Karpas-422 (cell line): ENCODE measurements around the gene NFYC. TPM values are rescaled to one million over a fixed set of nuclear protein-coding genes. Genes with fewer than 3 reads are reported as not detected.

Experiments used
- DNase-seq: peaks from one replicate; pipeline ENCODE4 v3.0.0-alpha.2; 2015
- H2AFZ ChIP-seq: fragments of 200-600 bp; sonication (generic); 2 replicates; pipeline ENCODE4 v1.6.1; 2014; ENCODE audit warnings: antibody characterized with exemption, low read length, mixed read lengths
- H3K27ac ChIP-seq: fragments of 200-600 bp; sonication (generic); 2 replicates; pipeline ENCODE4 v1.5.1; 2014; ENCODE audit warnings: mild to moderate bottlenecking, low read length, moderate library complexity
- H3K27me3 ChIP-seq: fragments of 200-600 bp; sonication (generic); 2 replicates; pipeline ENCODE4 v1.6.1; 2014; ENCODE audit warnings: low read length, mixed read lengths
- H3K36me3 ChIP-seq: fragments of 200-600 bp; sonication (generic); 2 replicates; pipeline ENCODE4 v1.6.1; 2014; ENCODE audit warnings: low read length, mixed read lengths; ENCODE audit not compliant: insufficient read depth
- H3K4me1 ChIP-seq: fragments of 200-600 bp; sonication (generic); 2 replicates; pipeline ENCODE4 v1.6.1; 2014; ENCODE audit warnings: mild to moderate bottlenecking, low read length, mixed read lengths
- H3K4me2 ChIP-seq: fragments of 200-600 bp; sonication (generic); 2 replicates; pipeline ENCODE4 v1.6.1; 2014; ENCODE audit warnings: low read length, low read depth, mild to moderate bottlenecking; ENCODE audit not compliant: poor library complexity, severe bottlenecking
- H3K4me3 ChIP-seq: fragments of 200-600 bp; sonication (generic); 2 replicates; pipeline ENCODE4 v1.5.1; 2014; ENCODE audit warnings: mild to moderate bottlenecking, antibody characterized with exemption, low read length, mixed read lengths
- H3K79me2 ChIP-seq: fragments of 200-600 bp; sonication (generic); 2 replicates; pipeline ENCODE4 v1.6.1; 2014; ENCODE audit warnings: mild to moderate bottlenecking, low read length, mixed read lengths
- H3K9ac ChIP-seq: fragments of 200-600 bp; sonication (generic); 2 replicates; pipeline ENCODE4 v1.6.0; 2014; ENCODE audit warnings: low read length
- H3K9me2 ChIP-seq: fragments of 200-600 bp; sonication (generic), shearing (Covaris generic); replicated peaks from 2 replicates; pipeline ENCODE4 v1.6.0; 2014; ENCODE audit warnings: mild to moderate bottlenecking, low read length, moderate library complexity; ENCODE audit not compliant: insufficient read depth
- H3K9me3 ChIP-seq: fragments of 300-700, 200-600 bp; sonication (generic); 2 replicates; pipeline ENCODE4 v1.6.1; 2014; ENCODE audit warnings: low read length, mixed read lengths
- H4K20me1 ChIP-seq: fragments of 200-600 bp; sonication (generic); 2 replicates; pipeline ENCODE4 v1.6.1; 2014; ENCODE audit warnings: mild to moderate bottlenecking, antibody characterized with exemption, low read length, low read depth; ENCODE audit not compliant: insufficient read depth
- small RNA-seq: library from RNA; depleted of rRNA; stranded (forward); fragments of <200 nt; gene quantifications from one replicate; pipeline ENCODE3, GENCODE V24; 2014
- total RNA-seq: library from RNA; depleted of rRNA; stranded (reverse); fragments of >200 nt; shearing (Covaris generic); gene quantifications from 2 replicates; pipeline ENCODE4 v1.2.3, GENCODE V29; 2014; ENCODE audit warnings: low replicate concordance; rRNA removed

NFYC gene
- total RNA-seq, 1 experiment from 2014 or later, result 62.6 TPM

DNA sequence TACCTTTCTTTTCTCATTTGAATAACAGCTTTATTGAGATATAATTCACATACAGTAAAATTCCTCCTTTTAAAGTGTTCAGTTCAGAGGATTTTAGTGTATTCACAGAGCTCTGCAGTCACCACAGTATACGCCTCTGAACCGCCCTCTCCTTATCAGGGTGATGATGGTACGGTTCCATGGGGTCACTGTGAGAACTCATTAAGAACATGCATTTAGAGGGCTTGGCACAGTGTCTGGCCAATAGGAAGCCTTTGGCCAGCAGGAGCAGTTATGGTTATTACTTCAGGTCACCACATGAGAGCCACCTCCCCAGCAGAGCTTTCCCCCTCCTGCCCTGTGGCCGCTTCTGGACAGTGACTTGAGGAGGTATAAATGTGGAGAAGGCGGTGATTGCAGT is 119.4 kb downstream of the NFYC start:
- H3K9ac ChIP-seq, result no peak overlapping the region
- H3K27me3 ChIP-seq, result no peaks in the 10 kb centered on the region
- H3K27ac ChIP-seq, result peak overlapping the region; percentile 100; the same call in 1 of the 2 replicates
- DNase-seq, result no peak
- no peaks in the 10 kb centered on the region for H3K9me3 ChIP-seq
- no peak overlapping the region for H2AFZ ChIP-seq
- no peak overlapping the region for H3K4me3 ChIP-seq
- no peaks in the 10 kb centered on the region for H3K9me2 ChIP-seq
- H3K36me3 ChIP-seq, result no peaks in the 10 kb centered on the region
- H3K4me2 ChIP-seq, result no peak overlapping the region
- no peaks in the 10 kb centered on the region for H4K20me1 ChIP-seq
- H3K79me2 ChIP-seq, result peaks cover 6% of the 10 kb centered on the region; the same call in 1 of the 2 replicates
- peaks cover 56% of the 10 kb centered on the region for H3K4me1 ChIP-seq

DNA sequence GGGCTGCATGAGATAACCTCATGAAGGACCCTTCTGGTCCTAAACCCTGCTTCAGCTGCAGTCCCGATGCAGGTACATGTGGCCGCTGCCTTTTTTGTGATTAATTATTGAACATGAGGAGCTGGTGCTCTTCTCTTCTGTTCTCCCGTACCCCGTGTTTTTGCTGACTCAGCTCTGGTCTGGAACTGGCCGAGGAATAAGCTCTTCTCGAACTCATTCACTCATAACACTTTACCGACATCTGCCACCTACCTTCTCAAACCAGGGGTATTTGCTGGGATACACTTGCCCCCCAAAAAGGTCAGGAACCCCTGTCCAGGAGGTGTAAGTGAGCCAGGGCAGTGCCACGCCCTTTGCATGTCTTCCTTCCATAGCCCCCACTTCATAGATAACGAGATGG is 123.9 kb downstream of the NFYC start:
- Histone ChIP-seq H3K4me2 (no peak overlapping the region), H3K36me3 (no peaks in the 10 kb centered on the region), H3K27ac (no peak overlapping the region), H2AFZ (no peak overlapping the region), H3K9me2 (no peaks in the 10 kb centered on the region), H3K4me3 (no peak overlapping the region), H3K4me1 (peaks cover 44% of the 10 kb centered on the region), H3K9ac (no peak overlapping the region), H4K20me1 (no peaks in the 10 kb centered on the region), H3K79me2 (no peaks in the 10 kb centered on the region), H3K27me3 (no peaks in the 10 kb centered on the region), H3K9me3 (no peaks in the 10 kb centered on the region)
- DNase-seq, result no peak

DNA sequence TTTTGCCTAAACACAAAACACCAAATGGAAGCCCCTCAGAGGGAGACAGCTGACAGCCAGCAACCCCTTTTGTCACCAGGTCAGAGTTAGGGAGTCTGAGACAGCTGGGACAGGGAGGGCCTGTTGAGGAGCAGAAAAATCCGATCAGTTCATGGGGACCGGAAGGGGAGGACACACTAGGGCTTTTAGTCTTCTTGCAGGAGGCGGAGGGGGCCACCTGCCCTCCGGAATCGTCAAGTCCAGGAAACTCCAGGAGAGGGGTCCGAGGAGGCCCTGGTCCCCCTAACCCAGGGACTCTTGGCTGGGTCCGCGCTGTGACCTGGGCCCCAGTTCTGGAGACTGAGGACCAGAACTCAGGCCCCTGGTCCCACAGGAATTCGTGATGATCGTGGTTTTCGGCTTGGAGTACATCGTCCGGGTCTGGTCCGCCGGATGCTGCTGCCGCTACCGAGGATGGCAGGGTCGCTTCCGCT is 126.3 kb downstream of the NFYC start:
- H4K20me1 ChIP-seq, result no peaks in the 10 kb centered on the region
- no peaks in the 10 kb centered on the region for H3K9me2 ChIP-seq
- no peak for DNase-seq
- H3K4me2 ChIP-seq, result peak overlapping the region; percentile 55
- H3K36me3 ChIP-seq, result no peaks in the 10 kb centered on the region
- peaks cover 56% of the 10 kb centered on the region for H3K4me1 ChIP-seq
- H3K4me3 ChIP-seq, result peak overlapping the region; percentile 46; the same call in 1 of the 2 replicates
- H3K27ac ChIP-seq, result no peak overlapping the region
- H3K27me3 ChIP-seq, result no peaks in the 10 kb centered on the region
- H3K79me2 ChIP-seq, result no peaks in the 10 kb centered on the region
- no peak overlapping the region for H2AFZ ChIP-seq
- H3K9ac ChIP-seq, result peak overlapping the region; percentile 52; the same call in 1 of the 2 replicates
- no peaks in the 10 kb centered on the region for H3K9me3 ChIP-seq

DNA sequence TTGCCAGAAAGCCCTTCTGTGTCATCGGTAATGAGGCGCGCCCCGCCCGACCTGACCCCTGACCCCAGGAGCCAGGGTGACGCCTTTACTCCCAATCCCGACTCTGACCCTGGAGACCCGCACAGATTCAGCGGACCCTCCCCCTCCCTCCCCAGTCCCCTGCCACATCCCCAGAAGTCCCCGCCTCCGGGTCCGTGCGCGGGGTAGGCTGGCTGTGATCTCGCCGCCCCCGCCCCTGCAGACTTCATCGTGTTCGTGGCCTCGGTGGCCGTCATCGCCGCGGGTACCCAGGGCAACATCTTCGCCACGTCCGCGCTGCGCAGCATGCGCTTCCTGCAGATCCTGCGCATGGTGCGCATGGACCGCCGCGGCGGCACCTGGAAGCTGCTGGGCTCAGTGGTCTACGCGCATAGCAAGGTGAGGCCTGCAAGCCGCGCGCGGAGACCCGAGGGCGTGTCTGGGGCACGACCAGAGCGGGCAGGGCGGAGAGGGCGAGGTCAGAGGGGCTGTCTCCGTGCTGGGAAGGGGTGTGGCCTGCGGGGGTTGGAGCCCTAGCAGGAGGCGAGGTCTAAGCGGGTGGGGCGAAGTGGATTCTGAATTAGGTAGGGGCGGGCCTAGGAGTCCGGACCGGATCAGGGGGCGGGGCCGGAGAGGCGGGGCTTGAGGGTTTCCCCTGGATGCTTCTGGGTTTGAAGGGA is 126.9 kb downstream of the NFYC start:
- Histone ChIP-seq H3K9me3 (no peaks in the 10 kb centered on the region), H3K79me2 (no peaks in the 10 kb centered on the region), H3K27me3 (no peaks in the 10 kb centered on the region), H3K27ac (no peak overlapping the region), H3K4me3 (peak overlapping the region; percentile 46; the same call in 1 of the 2 replicates), H3K9me2 (no peaks in the 10 kb centered on the region), H3K4me1 (peaks cover 62% of the 10 kb centered on the region), H3K4me2 (peak overlapping the region; percentile 55), H4K20me1 (no peaks in the 10 kb centered on the region), H3K9ac (peak overlapping the region; percentile 52), H2AFZ (no peak overlapping the region; the same call in 1 of the 2 replicates), H3K36me3 (no peaks in the 10 kb centered on the region)
- DNase-seq, result peak; percentile 94

DNA sequence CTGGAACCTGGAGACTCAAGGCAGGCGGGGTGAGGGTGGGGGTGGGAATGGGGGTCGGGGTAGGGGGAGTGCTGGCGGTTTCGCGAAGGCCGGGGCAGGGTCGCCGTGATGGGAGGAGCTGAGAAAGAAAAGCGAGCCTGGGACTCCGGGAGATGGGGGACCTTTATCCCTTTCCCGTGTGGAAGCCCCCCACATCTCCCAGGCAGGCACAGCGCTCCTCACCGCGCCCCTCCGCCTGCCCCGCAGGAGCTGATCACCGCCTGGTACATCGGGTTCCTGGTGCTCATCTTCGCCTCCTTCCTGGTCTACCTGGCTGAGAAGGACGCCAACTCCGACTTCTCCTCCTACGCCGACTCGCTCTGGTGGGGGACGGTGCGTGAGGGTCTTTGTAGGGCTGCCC is 127.6 kb downstream of the NFYC start:
- Histone ChIP-seq H3K4me1 (peaks cover 63% of the 10 kb centered on the region), H3K9me2 (no peaks in the 10 kb centered on the region), H3K4me2 (no peak overlapping the region), H3K36me3 (no peaks in the 10 kb centered on the region), H3K9ac (no peak overlapping the region), H4K20me1 (no peaks in the 10 kb centered on the region), H3K27me3 (no peaks in the 10 kb centered on the region), H3K27ac (no peak overlapping the region), H3K4me3 (no peak overlapping the region), H3K9me3 (no peaks in the 10 kb centered on the region), H3K79me2 (no peaks in the 10 kb centered on the region), H2AFZ (no peak overlapping the region)
- no peak for DNase-seq

DNA sequence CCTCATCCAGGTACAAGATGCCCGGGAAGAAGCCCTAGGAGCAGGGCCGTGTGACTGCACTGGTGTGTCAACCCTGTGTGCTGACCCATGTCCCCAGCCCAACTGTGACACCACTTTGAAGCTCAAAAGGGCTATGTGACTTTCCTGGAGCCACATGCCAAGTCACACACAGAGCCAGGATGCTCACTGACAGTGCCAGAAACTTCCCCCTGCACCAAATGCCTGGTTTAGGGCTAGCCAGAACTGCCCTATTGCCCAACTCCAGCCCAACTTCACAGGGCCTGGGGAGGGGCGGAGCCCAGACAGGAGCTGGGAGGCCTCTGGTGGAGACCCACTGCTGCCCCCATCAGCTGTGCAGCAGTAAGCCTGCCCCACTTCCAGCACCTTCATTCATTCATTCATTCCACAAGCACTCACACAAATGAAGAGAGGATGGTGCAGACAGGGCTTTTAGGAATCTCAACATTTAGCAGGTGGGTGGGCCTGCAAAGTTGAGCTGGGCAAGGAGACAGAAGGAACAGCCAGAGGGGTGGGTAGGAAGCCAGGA is 128.8 kb downstream of the NFYC start:
- no peaks in the 10 kb centered on the region for H3K36me3 ChIP-seq
- no peaks in the 10 kb centered on the region for H4K20me1 ChIP-seq
- H3K4me3 ChIP-seq, result no peak overlapping the region
- H3K9me3 ChIP-seq, result no peaks in the 10 kb centered on the region
- no peaks in the 10 kb centered on the region for H3K27me3 ChIP-seq
- peaks cover 76% of the 10 kb centered on the region for H3K4me1 ChIP-seq
- H3K79me2 ChIP-seq, result no peaks in the 10 kb centered on the region
- H3K9me2 ChIP-seq, result no peaks in the 10 kb centered on the region
- H3K4me2 ChIP-seq, result peak overlapping the region; percentile 5
- DNase-seq, result peak; percentile 52
- no peak overlapping the region for H2AFZ ChIP-seq
- peak overlapping the region; percentile 40; the same call in 1 of the 2 replicates for H3K9ac ChIP-seq
- peak overlapping the region; percentile 60 for H3K27ac ChIP-seq

Small RNAs within 50 kb of the gene (small RNA-seq; reads per million reads assigned to genes)
- gene MIR30C1 (6.4 reads per million, percentile 85 among the genes with 10 or more reads in this experiment), gene MIR30E (1,667 reads per million, percentile 100 among the genes with 10 or more reads in this experiment), gene RN7SL326P (0.12 reads per million)

Other genes starting within 250 kb of the NFYC start
- gene ZFP69B, start 241.2 kb upstream of the NFYC start, total RNA-seq, result 11.1 and 12.9 TPM in 2 replicates
- 13.5 and 14.5 TPM in 2 replicates for gene ZFP69, start 214.4 kb upstream of the NFYC start, total RNA-seq
- gene EXO5, start 182.9 kb upstream of the NFYC start, total RNA-seq, result 5.2 and 9.1 TPM in 2 replicates
- 3.4 and 8.5 TPM in 2 replicates for gene ZNF684, start 160.1 kb upstream of the NFYC start, total RNA-seq
- gene RIMS3, start 26.0 kb upstream of the NFYC start, total RNA-seq, result 4.2 and 5.5 TPM in 2 replicates
- gene KCNQ4, start 92.1 kb downstream of the NFYC start, total RNA-seq, result 2.3 and 3.2 TPM in 2 replicates
- gene CITED4, start 170.7 kb downstream of the NFYC start, total RNA-seq, result not detected in 2 replicates